Measurements from ENCODE around the gene ARMH3. TPM values are rescaled to one million over a fixed set of nuclear protein-coding genes. Genes with fewer than 3 reads are reported as not detected.
A peak's percentile ranks its signal among the peaks of the same experiment; 100 is the strongest.

The ARMH3 gene
- total and polyA plus RNA-seq, 2 experiments from 2014 or later, result 8.7 to 11.1 TPM

DNA sequence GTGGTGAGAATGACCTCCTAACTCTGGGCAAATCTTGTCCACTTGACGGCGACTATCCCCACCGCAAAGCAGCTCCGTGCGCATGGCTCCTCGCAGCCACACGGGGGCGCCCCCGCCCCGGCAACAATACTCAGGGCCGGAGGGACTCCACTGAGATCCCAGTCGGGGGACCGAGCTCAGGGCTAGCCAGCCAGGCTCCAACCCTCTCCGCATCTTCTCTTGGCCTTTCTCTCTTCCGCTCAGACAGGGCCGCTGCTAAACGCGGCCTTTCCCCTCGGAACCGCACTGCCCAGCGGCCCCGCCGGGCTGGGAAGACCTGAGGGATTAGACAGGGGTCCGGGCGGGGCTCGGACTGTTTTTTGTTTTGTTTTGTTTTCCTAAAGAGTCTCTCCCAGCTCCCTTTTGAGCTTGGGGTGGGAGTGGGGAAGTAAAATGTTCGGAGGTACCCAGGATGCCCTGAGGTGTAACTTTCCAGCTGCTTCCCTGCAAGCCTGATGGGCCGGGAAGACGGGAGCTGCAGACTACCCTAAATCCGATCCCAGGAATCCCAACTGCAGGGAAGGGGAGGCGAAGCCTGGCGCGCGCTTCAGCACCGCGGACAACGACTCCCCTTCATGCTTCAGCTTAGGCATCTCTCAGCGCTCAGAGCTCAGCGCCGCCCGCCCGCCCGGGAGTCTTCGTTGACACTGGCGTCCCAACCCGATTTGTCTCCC lies 215.1 kb downstream of the ARMH3 start:
- DNase-seq (ENCODE audit: low spot score) (peak; percentile 96), ATAC-seq (peak; percentile 62)
- Histone ChIP-seq H4K20me1 (replicated peaks; ENCODE audit: insufficient read depth) (peaks cover 6% of the 10 kb centered on the region; the same call in 1 of the 2 replicates), H3K27ac (ENCODE audit: low read depth) (no peak overlapping the region), H2AFZ (0 out of 2 replicates have a peak overlapping the region, but pooled peaks have one; percentile 56), H3K79me2 (replicated peaks; ENCODE audit: insufficient read depth) (no peaks in the 10 kb centered on the region), H3K4me2 (peak overlapping the region; percentile 99), H3K4me1 (ENCODE audit: insufficient read depth) (peaks cover 20% of the 10 kb centered on the region), H3K27me3 (ENCODE audit: insufficient read depth) (peaks cover 19% of the 10 kb centered on the region), H3K9me2 (ENCODE audit: insufficient read depth) (no peaks in the 10 kb centered on the region), H3K36me3 (ENCODE audit: insufficient read depth) (no peaks in the 10 kb centered on the region), H3K4me3 (peak overlapping the region; percentile 91), H3F3A (replicated peaks; ENCODE audit: low read depth) (peaks cover 11% of the 10 kb centered on the region; the same call in 1 of the 2 replicates)
- H3K9me3 Mint-ChIP-seq, result no peaks in the 10 kb centered on the region; the same call in 2 of the 3 replicates
- H3K4me1 Mint-ChIP-seq, result peaks cover 45% of the 10 kb centered on the region
- peaks cover 38% of the 10 kb centered on the region for H3K27me3 Mint-ChIP-seq (ENCODE audit: insufficient read depth, low read depth, poor library complexity)
- H3K4me3 Mint-ChIP-seq, result peak overlapping the region; percentile 84
- TF ChIP-seq ETS1 (IDR thresholded peaks at IDR 0.05) (no peak), CREB1 (CRISPR knock-in tag; IDR thresholded peaks at IDR 0.05; ENCODE audit: low read depth) (0 out of 2 replicates have a peak, but pooled peaks have one; percentile 9), CTCF (conservative IDR thresholded peaks at IDR 0.05; ENCODE audit: low read depth in 2 of 2) (peak; percentile 97)
- TF ChIP-seq, protein P1, sequence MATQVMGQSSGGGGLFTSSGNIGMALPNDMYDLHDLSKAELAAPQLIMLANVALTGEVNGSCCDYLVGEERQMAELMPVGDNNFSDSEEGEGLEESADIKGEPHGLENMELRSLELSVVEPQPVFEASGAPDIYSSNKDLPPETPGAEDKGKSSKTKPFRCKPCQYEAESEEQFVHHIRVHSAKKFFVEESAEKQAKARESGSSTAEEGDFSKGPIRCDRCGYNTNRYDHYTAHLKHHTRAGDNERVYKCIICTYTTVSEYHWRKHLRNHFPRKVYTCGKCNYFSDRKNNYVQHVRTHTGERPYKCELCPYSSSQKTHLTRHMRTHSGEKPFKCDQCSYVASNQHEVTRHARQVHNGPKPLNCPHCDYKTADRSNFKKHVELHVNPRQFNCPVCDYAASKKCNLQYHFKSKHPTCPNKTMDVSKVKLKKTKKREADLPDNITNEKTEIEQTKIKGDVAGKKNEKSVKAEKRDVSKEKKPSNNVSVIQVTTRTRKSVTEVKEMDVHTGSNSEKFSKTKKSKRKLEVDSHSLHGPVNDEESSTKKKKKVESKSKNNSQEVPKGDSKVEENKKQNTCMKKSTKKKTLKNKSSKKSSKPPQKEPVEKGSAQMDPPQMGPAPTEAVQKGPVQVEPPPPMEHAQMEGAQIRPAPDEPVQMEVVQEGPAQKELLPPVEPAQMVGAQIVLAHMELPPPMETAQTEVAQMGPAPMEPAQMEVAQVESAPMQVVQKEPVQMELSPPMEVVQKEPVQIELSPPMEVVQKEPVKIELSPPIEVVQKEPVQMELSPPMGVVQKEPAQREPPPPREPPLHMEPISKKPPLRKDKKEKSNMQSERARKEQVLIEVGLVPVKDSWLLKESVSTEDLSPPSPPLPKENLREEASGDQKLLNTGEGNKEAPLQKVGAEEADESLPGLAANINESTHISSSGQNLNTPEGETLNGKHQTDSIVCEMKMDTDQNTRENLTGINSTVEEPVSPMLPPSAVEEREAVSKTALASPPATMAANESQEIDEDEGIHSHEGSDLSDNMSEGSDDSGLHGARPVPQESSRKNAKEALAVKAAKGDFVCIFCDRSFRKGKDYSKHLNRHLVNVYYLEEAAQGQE (IDR thresholded peaks at IDR 0.05; ENCODE audit: unreplicated experiment), result peak; percentile 98
- H3K36me3 Mint-ChIP-seq (ENCODE audit: low read depth), result no peaks in the 10 kb centered on the region
- H3K27ac Mint-ChIP-seq, result peak overlapping the region; percentile 62; the same call in 1 of the 2 replicates

DNA sequence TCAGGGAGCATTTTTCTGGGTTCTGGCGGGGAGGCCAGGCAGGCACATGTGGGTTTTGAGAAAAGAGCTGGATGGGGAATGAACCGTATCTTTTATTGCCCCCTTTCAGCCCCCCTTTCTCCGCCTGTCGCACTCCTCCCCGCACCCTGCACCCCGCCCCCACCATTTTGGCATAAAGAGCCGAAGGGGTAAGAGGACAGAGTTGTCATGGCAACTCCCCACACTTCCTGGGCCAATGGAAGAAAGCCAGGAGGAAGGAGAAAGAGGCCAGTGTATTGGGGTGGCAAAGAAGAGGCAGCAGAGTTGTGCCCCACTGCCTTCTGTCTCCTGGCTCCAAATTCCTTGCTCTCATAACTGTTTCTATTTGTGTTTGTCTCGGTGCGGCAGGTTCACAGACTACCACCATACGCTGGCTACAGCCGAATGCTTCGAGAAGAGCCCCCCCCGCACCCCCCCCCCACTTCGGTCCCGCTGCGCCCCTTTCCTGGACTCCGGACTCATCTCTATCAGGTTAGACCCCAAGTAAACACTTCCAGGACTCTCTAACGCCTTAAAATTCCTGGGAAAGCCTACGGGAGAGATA lies 215.8 kb downstream of the ARMH3 start:
- H3K4me1 ChIP-seq (ENCODE audit: insufficient read depth), result peaks cover 20% of the 10 kb centered on the region
- peak overlapping the region; percentile 65 for H3K27ac Mint-ChIP-seq
- H3K79me2 ChIP-seq (replicated peaks; ENCODE audit: insufficient read depth), result no peaks in the 10 kb centered on the region
- no peaks in the 10 kb centered on the region for H3K36me3 ChIP-seq (ENCODE audit: insufficient read depth)
- peaks cover 50% of the 10 kb centered on the region for H3K4me1 Mint-ChIP-seq
- peak; percentile 84 for DNase-seq (ENCODE audit: low spot score)
- H3K9me3 Mint-ChIP-seq, result no peaks in the 10 kb centered on the region; the same call in 2 of the 3 replicates
- H3F3A ChIP-seq (replicated peaks; ENCODE audit: low read depth), result peaks cover 11% of the 10 kb centered on the region; the same call in 1 of the 2 replicates
- ATAC-seq, result peak; percentile 15
- peak overlapping the region; percentile 96; the same call in 1 of the 2 replicates for H2AFZ ChIP-seq
- peak overlapping the region; percentile 99 for H3K4me2 ChIP-seq
- H3K27me3 Mint-ChIP-seq (ENCODE audit: insufficient read depth, low read depth, poor library complexity), result peaks cover 39% of the 10 kb centered on the region
- peak overlapping the region; percentile 91 for H3K4me3 ChIP-seq
- H3K4me3 Mint-ChIP-seq, result peak overlapping the region; percentile 84
- TF ChIP-seq CTCF (conservative IDR thresholded peaks at IDR 0.05; ENCODE audit: low read depth in 2 of 2) (no peak), NANOG (IDR thresholded peaks at IDR 0.05; ENCODE audit: borderline replicate concordance) (no peak), ETS1 (IDR thresholded peaks at IDR 0.05) (no peak), ZNF114 (CRISPR knock-in tag; IDR thresholded peaks at IDR 0.05) (no peak), CREB1 (CRISPR knock-in tag; IDR thresholded peaks at IDR 0.05; ENCODE audit: low read depth) (no peak), EZH2 (IDR thresholded peaks at IDR 0.05; ENCODE audit: low read depth, unreplicated experiment) (no peak), ZNF331 (CRISPR knock-in tag; IDR thresholded peaks at IDR 0.05; ENCODE audit: low read depth) (no peak), EZH2phosphoT487 (IDR thresholded peaks at IDR 0.05; ENCODE audit: unreplicated experiment) (no peak), JUNB (IDR thresholded peaks at IDR 0.05; ENCODE audit: unreplicated experiment) (no peak), STAT1 (IDR thresholded peaks at IDR 0.05; ENCODE audit: unreplicated experiment) (no peak)
- H3K27me3 ChIP-seq (ENCODE audit: insufficient read depth), result peaks cover 19% of the 10 kb centered on the region
- H4K20me1 ChIP-seq (replicated peaks; ENCODE audit: insufficient read depth), result peaks cover 6% of the 10 kb centered on the region; the same call in 1 of the 2 replicates
- H3K9me2 ChIP-seq (ENCODE audit: insufficient read depth), result no peaks in the 10 kb centered on the region
- no peaks in the 10 kb centered on the region for H3K36me3 Mint-ChIP-seq (ENCODE audit: low read depth)
- no peak overlapping the region for H3K27ac ChIP-seq (ENCODE audit: low read depth)
